Breast epithelium (tissue), 3 donors: ENCODE measurements around the gene TIMM44.

Experiments used
- POLR2A ChIP-seq: fragments of 450-650 bp; IDR thresholded peaks from one replicate; pipeline ENCODE4 v1.6.1; 2016; ENCODE audit warnings: antibody characterized with exemption, mild to moderate bottlenecking, moderate library complexity
- TF ChIP-seq, protein P1 (sequence below), 3 donors: fragments of 450-650 bp; IDR thresholded peaks; one replicate each; pipeline ENCODE4 v1.5.1; 2016 to 2017; ENCODE audit warnings: antibody characterized with exemption in 3 of 3, mild to moderate bottlenecking in 3 of 3, moderate library complexity in 3 of 3

DNA sequence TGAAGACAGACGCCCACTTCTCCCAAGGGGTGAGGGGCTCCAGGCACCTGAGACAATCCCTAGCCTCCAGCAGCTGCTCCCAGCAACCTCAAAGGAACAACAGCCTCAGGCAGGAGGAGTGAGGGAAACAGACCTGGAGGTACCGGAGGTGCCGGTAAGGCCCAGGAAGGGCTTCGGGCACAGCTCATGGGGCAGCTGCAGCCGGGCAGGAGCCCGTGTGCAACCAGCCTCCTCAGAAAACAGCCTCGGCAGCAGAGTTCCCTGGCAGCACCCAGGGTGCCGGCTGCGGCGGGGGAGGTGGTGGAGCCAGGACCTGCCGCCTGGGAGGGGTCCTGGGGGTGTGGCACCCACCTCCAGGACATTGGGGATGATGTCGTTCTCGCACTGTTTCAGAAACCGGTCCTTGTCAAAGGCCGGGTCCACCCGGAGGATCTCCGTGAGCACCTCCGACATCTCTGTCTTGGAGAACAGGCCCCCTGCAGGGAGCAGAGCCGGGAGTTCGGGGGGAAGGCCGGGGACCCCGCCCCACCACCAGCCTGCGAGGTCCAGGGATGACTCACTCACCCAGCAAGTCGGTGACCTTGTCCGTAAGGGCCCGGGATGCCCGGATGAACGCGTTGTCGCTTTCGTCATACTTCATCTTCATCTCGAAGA, 11.1 kb downstream of the TIMM44 start:
- no peak for TF ChIP-seq POLR2A
- TF ChIP-seq, protein P1, sequence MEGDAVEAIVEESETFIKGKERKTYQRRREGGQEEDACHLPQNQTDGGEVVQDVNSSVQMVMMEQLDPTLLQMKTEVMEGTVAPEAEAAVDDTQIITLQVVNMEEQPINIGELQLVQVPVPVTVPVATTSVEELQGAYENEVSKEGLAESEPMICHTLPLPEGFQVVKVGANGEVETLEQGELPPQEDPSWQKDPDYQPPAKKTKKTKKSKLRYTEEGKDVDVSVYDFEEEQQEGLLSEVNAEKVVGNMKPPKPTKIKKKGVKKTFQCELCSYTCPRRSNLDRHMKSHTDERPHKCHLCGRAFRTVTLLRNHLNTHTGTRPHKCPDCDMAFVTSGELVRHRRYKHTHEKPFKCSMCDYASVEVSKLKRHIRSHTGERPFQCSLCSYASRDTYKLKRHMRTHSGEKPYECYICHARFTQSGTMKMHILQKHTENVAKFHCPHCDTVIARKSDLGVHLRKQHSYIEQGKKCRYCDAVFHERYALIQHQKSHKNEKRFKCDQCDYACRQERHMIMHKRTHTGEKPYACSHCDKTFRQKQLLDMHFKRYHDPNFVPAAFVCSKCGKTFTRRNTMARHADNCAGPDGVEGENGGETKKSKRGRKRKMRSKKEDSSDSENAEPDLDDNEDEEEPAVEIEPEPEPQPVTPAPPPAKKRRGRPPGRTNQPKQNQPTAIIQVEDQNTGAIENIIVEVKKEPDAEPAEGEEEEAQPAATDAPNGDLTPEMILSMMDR (IDR thresholded peaks at IDR 0.05) = no peak
